ENCODE data around the gene ACTR6. TPM values are rescaled to one million over a fixed set of nuclear protein-coding genes. Genes with fewer than 3 reads are reported as not detected.

The ACTR6 gene
- total RNA-seq, 1 experiment from 2014 or later = 34.9 TPM

DNA sequence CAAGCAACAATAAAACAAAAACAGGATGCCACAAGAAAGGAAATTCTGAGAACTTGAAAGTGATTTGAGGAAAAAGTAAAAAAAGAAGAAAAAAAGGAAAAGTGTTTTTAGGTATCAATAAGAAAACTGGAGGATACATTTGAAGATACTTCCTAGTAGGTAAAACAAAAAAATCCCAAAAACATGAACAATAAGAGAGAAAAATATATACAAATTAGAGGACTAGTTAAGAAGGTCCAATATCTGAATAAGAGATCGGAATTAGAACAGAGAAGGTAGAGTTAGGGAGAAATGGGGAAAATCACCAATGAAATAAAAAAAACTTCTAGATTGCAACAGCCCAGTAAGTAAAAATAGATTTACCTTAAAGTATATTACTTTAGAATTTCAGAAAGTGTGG lies 57.5 kb downstream of the ACTR6 start:
- DNase-seq = no peak
- no peaks in the 10 kb centered on the region for H3K9me3 ChIP-seq (ENCODE audit: control insufficient read depth, low read depth, low read length)
- H4K5ac ChIP-seq (ENCODE audit: insufficient read length, low read depth, low read length) = no peak overlapping the region
- no peak overlapping the region for H4K91ac ChIP-seq (ENCODE audit: insufficient read length, low read depth, low read length)
- no peaks in the 10 kb centered on the region for H3K4me1 Mint-ChIP-seq
- no peak overlapping the region for H3K9ac ChIP-seq (ENCODE audit: extremely low read depth, insufficient read length, low read length)
- H3K36me3 Mint-ChIP-seq (ENCODE audit: insufficient read depth in 1 of 3, low read depth in 3 of 3) = peaks cover 0 to 9% (median 0%) of the 10 kb centered on the region in 3 experiments; a peak in 3 of 7 replicates
- H4K8ac ChIP-seq (replicated peaks; ENCODE audit: insufficient read length, low read depth, low read length) = no peak overlapping the region
- H2BK20ac ChIP-seq (ENCODE audit: low read depth, low read length, poor library complexity, severe bottlenecking) = no peak overlapping the region
- H3K14ac ChIP-seq (ENCODE audit: insufficient read depth, low read length) = no peak overlapping the region
- H3T11ph ChIP-seq (ENCODE audit: low read length) = no peak overlapping the region
- no peak overlapping the region for H2BK120ac ChIP-seq (ENCODE audit: low read depth, low read length, poor library complexity, severe bottlenecking)
- TF ChIP-seq, protein P1, sequence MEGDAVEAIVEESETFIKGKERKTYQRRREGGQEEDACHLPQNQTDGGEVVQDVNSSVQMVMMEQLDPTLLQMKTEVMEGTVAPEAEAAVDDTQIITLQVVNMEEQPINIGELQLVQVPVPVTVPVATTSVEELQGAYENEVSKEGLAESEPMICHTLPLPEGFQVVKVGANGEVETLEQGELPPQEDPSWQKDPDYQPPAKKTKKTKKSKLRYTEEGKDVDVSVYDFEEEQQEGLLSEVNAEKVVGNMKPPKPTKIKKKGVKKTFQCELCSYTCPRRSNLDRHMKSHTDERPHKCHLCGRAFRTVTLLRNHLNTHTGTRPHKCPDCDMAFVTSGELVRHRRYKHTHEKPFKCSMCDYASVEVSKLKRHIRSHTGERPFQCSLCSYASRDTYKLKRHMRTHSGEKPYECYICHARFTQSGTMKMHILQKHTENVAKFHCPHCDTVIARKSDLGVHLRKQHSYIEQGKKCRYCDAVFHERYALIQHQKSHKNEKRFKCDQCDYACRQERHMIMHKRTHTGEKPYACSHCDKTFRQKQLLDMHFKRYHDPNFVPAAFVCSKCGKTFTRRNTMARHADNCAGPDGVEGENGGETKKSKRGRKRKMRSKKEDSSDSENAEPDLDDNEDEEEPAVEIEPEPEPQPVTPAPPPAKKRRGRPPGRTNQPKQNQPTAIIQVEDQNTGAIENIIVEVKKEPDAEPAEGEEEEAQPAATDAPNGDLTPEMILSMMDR (conservative IDR thresholded peaks at IDR 0.05) = no peak
- H3K56ac ChIP-seq (ENCODE audit: insufficient read length, low read depth, low read length) = no peak overlapping the region
- H4K20me1 ChIP-seq (ENCODE audit: control insufficient read depth, insufficient read depth, insufficient read length) = no peaks in the 10 kb centered on the region
- H3K4me2 ChIP-seq (ENCODE audit: insufficient read depth, insufficient read length, low read length) = no peak overlapping the region
- H2BK12ac ChIP-seq (ENCODE audit: insufficient read length, low read depth, low read length) = no peak overlapping the region
- no peak overlapping the region for H3K4me3 Mint-ChIP-seq
- H3K79me1 ChIP-seq (ENCODE audit: insufficient read depth, low read depth, low read length, poor library complexity, severe bottlenecking) = no peaks in the 10 kb centered on the region
- no peaks in the 10 kb centered on the region for H3K9me3 Mint-ChIP-seq
- H3K18ac ChIP-seq (ENCODE audit: insufficient read length, low read depth, low read length) = no peak overlapping the region
- H3K23ac ChIP-seq (ENCODE audit: insufficient read length, low read depth, low read length) = no peak overlapping the region
- 0 out of 7 replicates have a peak overlapping the region, but pooled peaks of 1 of the 3 experiments have one; percentile 5 for H3K27ac Mint-ChIP-seq
- H3K4me1 ChIP-seq (ENCODE audit: insufficient read depth, low read length) = no peaks in the 10 kb centered on the region
- H3K27me3 Mint-ChIP-seq (ENCODE audit: low read depth) = no peaks in the 10 kb centered on the region
- H2AFZ ChIP-seq (ENCODE audit: low read length) = no peak overlapping the region
- H3K4ac ChIP-seq (ENCODE audit: low read depth, low read length) = no peak overlapping the region
- H2BK5ac ChIP-seq (ENCODE audit: insufficient read length, low read length) = no peak overlapping the region
- no peak overlapping the region for H2AK5ac ChIP-seq (ENCODE audit: insufficient read length, low read length)
- no peaks in the 10 kb centered on the region for H3K27me3 ChIP-seq (ENCODE audit: insufficient read depth, low read length)
- H3K23me2 ChIP-seq (ENCODE audit: insufficient read length, low read depth, low read length, poor library complexity, severe bottlenecking) = no peaks in the 10 kb centered on the region
- no peak overlapping the region for H2BK15ac ChIP-seq (ENCODE audit: low read depth, low read length)
- H3K79me2 ChIP-seq (ENCODE audit: insufficient read depth, low read length) = no peaks in the 10 kb centered on the region
- H3K27ac ChIP-seq (ENCODE audit: insufficient read length, low read depth, low read length) = no peak overlapping the region
- no CpG with 5 or more reads among the region's 1 CpG for WGBS (ENCODE audit: extremely low coverage, insufficient read length, low lambda C conversion rate)
